G401 (cell line): ENCODE measurements around the gene PABPN1L. TPM values are rescaled to one million over a fixed set of nuclear protein-coding genes. Genes with fewer than 3 reads are reported as not detected.

Source experiments
- DNase-seq: peaks from one replicate; pipeline ENCODE4 v3.0.0-alpha.2; 2015; ENCODE audit warnings: low spot score
- in situ Hi-C: cut with HindIII; loops from 2 replicates; pipeline ENCODE4 v1.10.0; 2016; ENCODE audit warnings: low sequenced_read_pairs, mixed read lengths
- total RNA-seq: library from RNA; depleted of rRNA; stranded (reverse); fragments of >200 nt; shearing (Covaris generic); gene quantifications from 2 replicates; pipeline ENCODE4 v1.2.3, GENCODE V29; 2014

Gene PABPN1L
- total RNA-seq, 1 experiment from 2014 or later: not detected

DNA sequence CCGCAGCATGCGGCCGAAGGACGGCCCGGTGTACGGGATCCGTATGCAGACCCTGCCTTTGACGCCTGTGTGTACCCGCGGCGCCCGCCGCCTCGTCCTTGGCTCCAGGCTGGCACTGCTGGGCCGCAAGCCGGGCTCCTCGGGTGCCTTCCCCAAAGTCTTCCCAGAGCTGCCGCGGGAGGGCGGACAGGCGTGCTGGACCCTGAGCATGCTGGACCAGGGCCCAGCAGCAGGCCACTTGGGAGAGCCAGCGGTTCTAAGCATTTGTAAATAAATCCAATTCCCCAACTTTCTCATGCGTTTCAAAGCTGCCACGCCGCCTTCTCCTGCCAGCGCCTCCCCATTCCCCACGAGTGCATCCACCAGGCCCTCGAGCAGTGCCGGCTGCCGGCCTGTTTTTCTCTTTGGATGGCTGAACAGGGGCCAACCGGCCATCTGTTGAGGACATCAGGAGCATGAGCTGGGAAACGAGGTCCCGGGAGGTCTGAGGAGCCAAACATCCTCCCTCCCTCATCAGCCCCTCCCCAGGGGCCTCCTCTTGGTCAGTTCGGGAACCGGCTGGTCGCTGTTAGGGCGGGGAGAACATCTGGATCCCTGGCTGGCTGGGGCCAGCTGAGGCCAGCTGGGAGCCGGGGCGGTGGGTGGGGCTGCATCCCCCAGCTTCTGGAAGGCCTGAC is 20.5 kb upstream of the PABPN1L start:
- in situ Hi-C loops: no loop called here
- DNase-seq: peak; percentile 92

GRCh38 chr16:88886420-88886844 is 20.0 kb upstream of the PABPN1L start:
- no peak for DNase-seq
- in situ Hi-C loops: no loop called here

GRCh38 chr16:88885693-88886280 is 19.3 kb upstream of the PABPN1L start:
- DNase-seq: peak; percentile 85
- in situ Hi-C loops: no loop called here

DNA sequence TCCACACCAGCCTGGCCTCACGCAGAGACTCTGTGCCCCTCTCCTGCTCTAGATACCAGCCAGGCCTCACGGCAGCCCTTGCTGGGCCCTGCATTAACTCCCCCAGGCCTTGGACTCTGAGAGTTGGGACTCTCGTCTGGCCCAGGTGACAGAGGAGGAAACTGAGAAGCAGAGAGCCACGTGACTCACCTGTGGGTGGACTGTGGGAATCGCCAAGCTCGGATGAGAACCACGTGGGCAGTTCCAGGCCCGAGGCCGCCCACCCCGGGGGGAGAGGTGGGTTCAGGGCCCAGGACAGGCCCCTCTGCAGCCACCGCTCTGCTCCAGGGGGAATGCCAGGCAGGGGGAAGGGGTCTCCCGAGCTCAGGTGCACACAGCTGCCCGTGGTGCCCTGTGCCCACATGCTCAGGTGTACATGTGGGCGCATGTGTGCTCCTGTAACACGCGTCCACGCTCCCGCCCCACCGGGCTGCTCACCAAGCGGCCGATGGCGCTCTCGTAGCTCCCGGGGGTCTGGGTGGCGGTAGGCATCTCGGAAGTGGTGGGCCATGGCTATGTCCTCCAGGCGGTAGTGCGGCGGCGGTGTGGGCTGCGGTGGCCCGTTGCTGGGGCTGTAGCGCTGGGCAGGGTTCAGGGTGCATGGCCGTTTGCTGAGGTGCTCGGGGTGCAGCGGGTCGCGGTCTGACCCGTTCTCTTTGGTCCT is 18.3 kb upstream of the PABPN1L start:
- DNase-seq: no peak
- in situ Hi-C loops: no loop called here

GRCh38 chr16:88883946-88884345 is 17.5 kb upstream of the PABPN1L start:
- in situ Hi-C loops: no loop called here
- DNase-seq: no peak

DNA sequence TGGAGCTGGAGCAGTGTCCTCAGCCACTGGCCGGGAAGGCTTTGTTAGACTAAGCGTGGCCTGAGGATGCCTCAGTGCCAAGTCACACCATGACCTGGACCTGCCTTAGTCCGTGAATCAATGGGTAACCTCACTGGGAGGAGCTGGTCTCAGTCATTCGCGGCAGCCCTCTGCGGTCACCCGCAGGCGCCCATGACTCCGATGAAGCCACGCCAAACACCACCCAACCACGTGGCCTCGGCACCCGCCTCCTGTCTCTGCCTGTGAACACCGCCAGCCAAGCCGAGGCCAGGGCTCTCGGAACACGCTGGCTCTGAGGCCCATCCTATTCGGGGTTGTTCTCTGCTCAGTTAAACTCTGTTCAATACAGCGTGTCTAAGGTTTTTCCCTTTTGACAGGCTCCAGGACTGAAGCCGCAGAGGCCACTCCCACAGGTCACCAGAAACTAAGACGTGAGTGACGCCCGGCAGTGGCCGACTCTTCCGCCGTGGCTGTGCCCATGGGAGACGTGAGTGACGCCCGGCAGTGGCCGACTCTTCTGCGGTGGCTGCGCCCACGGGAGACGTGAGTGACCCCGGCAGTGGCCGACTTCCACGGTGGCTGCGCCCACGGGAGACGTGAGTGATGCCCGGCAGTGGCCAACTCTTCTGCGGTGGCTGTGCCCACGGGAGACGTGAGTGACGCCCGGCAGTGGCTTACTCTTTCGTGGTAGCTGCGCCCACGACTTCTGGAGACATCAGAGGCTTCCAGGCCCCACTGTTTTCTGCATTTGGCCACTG is 16.8 kb upstream of the PABPN1L start:
- in situ Hi-C loops: no loop called here

GRCh38 chr16:88882358-88883030 is 16.0 kb upstream of the PABPN1L start:
- in situ Hi-C loops: no loop called here
- DNase-seq: no peak

More for the DNA sequence above, 16.8 kb upstream of the PABPN1L start:
- DNase-seq: no peak

DNA sequence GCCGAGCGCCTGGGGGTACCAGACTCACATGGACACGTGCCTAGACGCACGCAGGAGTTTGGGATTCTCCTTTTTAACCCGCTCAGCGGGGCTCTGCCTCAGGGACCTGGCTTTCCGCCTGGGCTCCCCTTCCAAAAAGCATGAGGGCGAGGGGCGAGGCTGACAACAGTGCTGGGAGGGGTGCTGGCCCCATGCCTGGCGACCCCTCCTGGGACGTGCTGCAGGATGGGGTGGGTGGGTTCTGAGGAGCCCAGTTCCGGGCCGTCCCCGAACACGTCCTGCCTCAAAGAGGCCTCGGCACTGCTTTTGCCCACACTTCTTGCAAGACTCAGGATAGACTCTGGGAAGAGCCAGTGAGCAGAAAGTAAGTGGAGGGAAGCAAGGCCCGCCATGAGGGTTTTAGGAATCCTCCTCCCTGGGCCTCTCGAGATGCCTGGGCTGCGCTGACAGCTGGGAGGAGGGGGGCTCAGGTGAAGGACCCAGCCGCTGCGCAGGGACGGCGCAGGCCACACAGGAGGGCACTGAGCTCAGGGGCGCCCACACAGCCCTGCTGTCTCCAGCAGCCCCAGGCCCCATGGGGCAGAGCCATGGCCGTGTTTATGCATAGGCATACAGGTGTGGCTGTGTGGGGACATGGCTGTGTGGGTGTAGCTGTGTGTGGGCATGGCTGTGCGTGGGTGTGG is 15.4 kb upstream of the PABPN1L start:
- in situ Hi-C loops: no loop called here
- no peak for DNase-seq

DNA sequence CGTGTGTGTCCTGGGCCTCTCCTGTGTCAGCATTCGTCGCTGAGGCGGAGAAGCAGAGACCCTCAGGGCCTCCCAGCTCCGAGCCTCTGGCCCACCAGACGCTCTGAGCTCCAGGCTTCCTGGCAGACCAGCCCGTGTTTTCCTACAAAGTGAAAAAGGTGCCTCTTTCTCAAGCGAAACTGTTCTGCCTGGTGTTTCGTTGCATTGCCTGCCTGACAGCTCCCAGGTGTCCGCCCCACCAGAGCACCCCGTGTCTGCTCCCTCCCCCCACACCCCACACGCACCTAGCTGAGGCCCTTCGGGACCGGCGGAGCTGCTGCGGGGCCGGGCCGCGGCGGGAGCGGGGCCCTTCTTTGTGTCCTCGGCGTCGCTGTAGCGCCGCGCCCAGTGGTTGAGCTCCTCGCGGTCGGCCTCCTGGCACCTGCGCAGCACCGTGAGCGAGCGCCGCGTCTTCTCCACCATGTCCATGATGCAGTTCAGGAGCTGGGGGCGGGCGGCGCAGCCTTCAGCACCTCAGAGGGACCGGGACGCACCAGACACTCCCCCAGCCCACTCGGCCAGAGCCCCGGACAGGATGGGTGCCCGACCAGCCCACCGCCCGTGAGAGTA is 14.7 kb upstream of the PABPN1L start:
- in situ Hi-C loops: no loop called here

DNA sequence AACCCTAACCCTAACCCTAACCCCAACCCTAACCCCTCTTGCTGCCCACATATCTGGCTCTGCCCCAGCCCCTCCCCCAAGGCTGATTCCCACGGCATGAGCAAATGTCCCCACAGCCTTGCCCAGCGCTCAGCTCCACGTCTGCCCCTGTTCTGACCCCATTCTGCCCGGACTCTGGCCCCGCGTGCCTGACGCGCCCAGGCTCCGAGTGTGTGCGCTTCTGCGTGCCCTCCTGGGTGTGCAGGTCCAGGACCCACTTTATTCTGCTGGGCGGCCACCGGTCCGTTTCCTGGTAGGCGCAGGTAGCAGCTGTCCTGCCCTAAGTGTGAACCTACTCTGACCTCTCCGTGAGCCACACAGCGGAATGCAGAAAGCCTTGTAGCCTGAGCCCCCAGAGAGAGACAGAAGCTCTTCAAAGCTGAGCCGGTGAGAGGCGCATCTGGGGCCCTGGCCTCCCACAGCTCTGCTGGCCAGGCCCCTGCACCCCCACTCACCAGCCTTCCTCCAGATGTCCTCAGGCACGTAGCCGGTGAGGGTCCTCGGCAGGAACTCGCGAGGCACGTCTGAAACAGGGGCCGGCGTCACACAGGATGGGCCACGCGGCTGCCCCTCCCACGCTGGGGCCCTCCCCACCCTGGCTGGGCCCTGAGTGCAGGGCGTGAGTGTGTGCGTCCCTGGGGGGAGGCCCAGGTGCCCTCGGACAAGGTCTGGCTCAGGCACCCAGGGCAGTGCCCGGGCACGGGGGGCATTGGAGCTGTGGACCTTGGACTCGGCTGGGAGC is 14.0 kb upstream of the PABPN1L start:
- in situ Hi-C loops: no loop called here
- DNase-seq: no peak

More for the DNA sequence above, 14.7 kb upstream of the PABPN1L start:
- DNase-seq: no peak

DNA sequence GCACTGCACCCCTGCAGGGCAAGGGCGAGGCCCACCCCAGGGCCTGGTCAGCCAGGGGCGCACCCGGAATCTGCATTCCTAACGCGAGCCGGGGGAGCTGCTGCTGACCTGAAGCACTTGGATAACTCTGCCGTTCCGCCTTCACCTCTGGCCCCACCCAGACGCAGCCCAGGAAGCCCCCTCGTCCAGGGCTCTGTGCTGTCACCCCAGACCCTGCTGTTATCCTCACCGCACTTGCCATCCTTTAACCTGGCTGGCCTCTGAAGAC is 13.3 kb upstream of the PABPN1L start:
- in situ Hi-C loops: no loop called here
- no peak for DNase-seq

- in situ Hi-C loops: no loop called here
- no peak for DNase-seq
These were observed 12.7 kb upstream of the PABPN1L start for GRCh38 chr16:88878967-88879787.

DNA sequence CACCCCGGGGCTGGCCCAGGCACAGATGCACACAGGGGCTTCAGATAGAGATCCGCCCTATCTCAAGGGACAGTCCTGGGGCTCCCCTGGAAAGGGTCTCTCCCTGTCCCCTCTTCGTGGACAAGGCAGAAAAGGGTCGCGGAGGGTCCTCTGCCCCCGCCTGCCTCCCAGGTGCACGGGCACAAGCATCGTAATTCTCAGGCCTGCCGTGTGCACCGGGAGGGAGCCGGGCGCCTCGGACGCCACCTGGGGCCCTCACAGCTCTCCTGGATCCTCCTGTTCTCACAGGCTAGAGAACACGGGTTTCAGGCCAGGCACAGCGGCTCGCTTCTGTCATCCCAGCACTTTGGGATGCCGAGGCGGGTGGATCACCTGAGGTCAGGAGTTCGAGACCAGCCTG is 11.9 kb upstream of the PABPN1L start:
- DNase-seq: no peak
- in situ Hi-C loops: no loop called here

GRCh38 chr16:88877564-88878289 is 11.3 kb upstream of the PABPN1L start:
- no peak for DNase-seq
- in situ Hi-C loops: no loop called here

DNA sequence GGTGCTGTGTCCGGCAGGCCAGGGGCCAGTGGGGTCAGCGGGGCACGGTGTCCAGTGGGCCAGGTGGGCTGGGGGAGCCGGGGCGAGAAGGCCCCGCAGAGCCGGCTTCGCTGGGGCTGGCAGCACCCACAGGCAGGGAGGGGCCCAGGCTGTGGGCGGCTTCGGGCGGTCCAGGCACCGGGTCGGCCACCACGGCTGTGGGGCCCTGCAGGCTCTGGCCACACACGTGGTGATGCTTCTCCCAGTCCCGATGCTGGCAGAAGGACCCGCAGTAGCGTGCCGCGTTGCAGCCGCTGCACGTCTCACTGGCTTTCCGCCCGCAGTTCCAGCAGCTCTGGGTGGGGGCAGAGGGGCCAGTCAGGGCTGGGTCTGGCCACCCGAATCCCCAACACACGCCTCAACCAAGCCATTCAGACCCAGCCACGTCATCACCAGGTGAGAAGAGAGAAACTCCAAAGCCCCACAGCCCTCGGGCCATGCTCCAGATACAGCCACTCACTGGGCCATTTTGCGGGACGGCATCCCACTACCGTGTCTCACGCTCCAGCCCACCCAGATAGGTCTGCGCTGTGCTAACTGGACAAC is 10.6 kb upstream of the PABPN1L start:
- no peak for DNase-seq
- in situ Hi-C loops: no loop called here

DNA sequence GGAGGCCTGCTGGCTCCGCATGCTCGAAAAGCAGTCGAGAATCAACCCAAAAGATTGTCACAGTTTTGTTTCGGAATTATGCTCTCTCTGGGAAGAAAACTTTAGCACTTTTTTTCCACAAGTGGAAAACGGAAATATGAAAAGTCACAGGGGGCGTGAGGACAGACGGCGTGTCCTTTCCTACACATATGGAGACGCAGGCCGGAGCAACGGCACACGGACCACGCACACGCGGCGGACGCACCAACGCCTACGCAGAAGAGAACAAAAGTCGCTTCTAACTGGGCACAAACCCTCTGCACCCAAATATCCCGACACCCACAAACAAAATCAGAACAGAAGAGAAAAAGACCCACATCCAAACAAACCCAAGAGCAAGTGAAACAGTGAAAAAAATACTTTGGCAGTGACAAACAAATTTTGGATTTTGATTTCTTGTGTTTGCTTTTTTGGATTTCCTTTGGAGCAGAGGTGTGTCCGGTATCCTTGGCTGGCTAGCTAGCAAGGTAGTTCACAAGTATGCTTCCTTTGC is 9.3 kb upstream of the PABPN1L start:
- in situ Hi-C loops: no loop called here
- DNase-seq: no peak
